ENCODE data around the gene CAMK1D. TPM values are rescaled to one million over a fixed set of nuclear protein-coding genes. Genes with fewer than 3 reads are reported as not detected.

The CAMK1D gene
- total RNA-seq, 1 experiment from 2014 or later = 6.3 TPM

DNA sequence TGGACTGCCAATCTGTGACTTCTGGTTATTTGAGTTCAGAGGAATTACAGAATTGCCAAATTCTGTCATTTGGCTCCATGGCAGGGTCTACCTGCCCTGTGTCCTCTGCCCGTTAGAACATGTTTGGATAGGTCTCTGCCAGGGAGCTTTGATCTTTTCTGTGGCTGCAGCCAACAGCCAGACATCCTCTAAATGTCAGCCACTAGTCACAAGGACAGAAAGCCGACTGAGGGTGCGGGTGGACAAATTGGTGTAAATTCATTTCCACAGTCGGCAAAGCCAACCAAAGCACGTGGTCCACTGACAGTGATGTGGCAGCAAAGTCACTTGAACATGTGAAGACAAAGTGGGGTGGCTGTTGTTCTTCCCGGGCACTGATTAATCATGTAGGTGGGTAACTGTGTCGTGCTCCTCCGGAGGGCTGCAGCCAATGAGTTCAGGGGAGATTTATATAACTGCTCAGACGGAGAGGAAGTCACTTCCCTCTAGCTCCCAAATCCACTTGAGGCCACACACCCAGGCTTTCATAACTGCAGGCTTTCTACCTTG is 26.7 kb upstream of the CAMK1D start:
- Histone ChIP-seq H3K4me2 (ENCODE audit: insufficient read depth, insufficient read length, low read length) (no peak overlapping the region), H3K23me2 (ENCODE audit: insufficient read length, low read depth, low read length, poor library complexity, severe bottlenecking) (no peaks in the 10 kb centered on the region), H2BK15ac (ENCODE audit: low read depth, low read length) (no peak overlapping the region), H3K56ac (ENCODE audit: insufficient read length, low read depth, low read length) (no peak overlapping the region), H2BK20ac (ENCODE audit: low read depth, low read length, poor library complexity, severe bottlenecking) (no peak overlapping the region), H3T11ph (ENCODE audit: low read length) (no peak overlapping the region), H2BK120ac (ENCODE audit: low read depth, low read length, poor library complexity, severe bottlenecking) (no peak overlapping the region), H4K8ac (replicated peaks; ENCODE audit: insufficient read length, low read depth, low read length) (no peak overlapping the region), H4K91ac (ENCODE audit: insufficient read length, low read depth, low read length) (no peak overlapping the region), H3K79me2 (ENCODE audit: insufficient read depth, low read length) (no peaks in the 10 kb centered on the region), H4K5ac (ENCODE audit: insufficient read length, low read depth, low read length) (no peak overlapping the region), H3K23ac (ENCODE audit: insufficient read length, low read depth, low read length) (no peak overlapping the region), H2AK5ac (ENCODE audit: insufficient read length, low read length) (no peak overlapping the region), H3K14ac (ENCODE audit: insufficient read depth, low read length) (no peak overlapping the region), H3K4ac (ENCODE audit: low read depth, low read length) (no peak overlapping the region), H3K27me3 (ENCODE audit: insufficient read depth, low read length) (no peaks in the 10 kb centered on the region), H3K9ac (ENCODE audit: extremely low read depth, insufficient read length, low read length) (no peak overlapping the region), H4K20me1 (ENCODE audit: control insufficient read depth, insufficient read depth, insufficient read length) (no peaks in the 10 kb centered on the region), H3K4me1 (ENCODE audit: insufficient read depth, low read length) (no peaks in the 10 kb centered on the region), H3K18ac (ENCODE audit: insufficient read length, low read depth, low read length) (no peak overlapping the region), H2AFZ (ENCODE audit: low read length) (no peak overlapping the region), H3K27ac (ENCODE audit: insufficient read length, low read depth, low read length) (no peak overlapping the region), H2BK5ac (ENCODE audit: insufficient read length, low read length) (no peak overlapping the region), H2BK12ac (ENCODE audit: insufficient read length, low read depth, low read length) (no peak overlapping the region), H3K79me1 (ENCODE audit: insufficient read depth, low read depth, low read length, poor library complexity, severe bottlenecking) (no peaks in the 10 kb centered on the region), H3K9me3 (ENCODE audit: control insufficient read depth, low read depth, low read length) (no peaks in the 10 kb centered on the region)
- Mint-ChIP-seq H3K4me1 (peaks cover 5 to 6% of the 10 kb centered on the region in 2 experiments; a peak in 1 of 4 replicates), H3K27me3 (ENCODE audit: low read depth) (no peaks in the 10 kb centered on the region), H3K4me3 (no peak overlapping the region), H3K36me3 (ENCODE audit: insufficient read depth in 1 of 3, low read depth in 3 of 3) (no peaks in the 10 kb centered on the region), H3K27ac (no peak overlapping the region), H3K9me3 (no peaks in the 10 kb centered on the region; a peak in 1 of 5 replicates)
- TF ChIP-seq, protein P1, sequence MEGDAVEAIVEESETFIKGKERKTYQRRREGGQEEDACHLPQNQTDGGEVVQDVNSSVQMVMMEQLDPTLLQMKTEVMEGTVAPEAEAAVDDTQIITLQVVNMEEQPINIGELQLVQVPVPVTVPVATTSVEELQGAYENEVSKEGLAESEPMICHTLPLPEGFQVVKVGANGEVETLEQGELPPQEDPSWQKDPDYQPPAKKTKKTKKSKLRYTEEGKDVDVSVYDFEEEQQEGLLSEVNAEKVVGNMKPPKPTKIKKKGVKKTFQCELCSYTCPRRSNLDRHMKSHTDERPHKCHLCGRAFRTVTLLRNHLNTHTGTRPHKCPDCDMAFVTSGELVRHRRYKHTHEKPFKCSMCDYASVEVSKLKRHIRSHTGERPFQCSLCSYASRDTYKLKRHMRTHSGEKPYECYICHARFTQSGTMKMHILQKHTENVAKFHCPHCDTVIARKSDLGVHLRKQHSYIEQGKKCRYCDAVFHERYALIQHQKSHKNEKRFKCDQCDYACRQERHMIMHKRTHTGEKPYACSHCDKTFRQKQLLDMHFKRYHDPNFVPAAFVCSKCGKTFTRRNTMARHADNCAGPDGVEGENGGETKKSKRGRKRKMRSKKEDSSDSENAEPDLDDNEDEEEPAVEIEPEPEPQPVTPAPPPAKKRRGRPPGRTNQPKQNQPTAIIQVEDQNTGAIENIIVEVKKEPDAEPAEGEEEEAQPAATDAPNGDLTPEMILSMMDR (conservative IDR thresholded peaks at IDR 0.05) = no peak
- no CpG with 5 or more reads among the region's 9 CpGs for WGBS (ENCODE audit: extremely low coverage, insufficient read length, low lambda C conversion rate)
- no peak for DNase-seq

Measured in H9 (cell line).